CD4-positive, alpha-beta T cell treated with Interferon gamma for 1 hour (primary cell): ENCODE measurements around the gene BHLHE23.
"Not testable (repeated sequence)": the region's sequence is repeated elsewhere in the genome, so short reads cannot be mapped to it uniquely, and the experiment has no call there.

ENCODE experiments used
- DNase-seq: peaks from one replicate; pipeline ENCODE4 v3.0.0-alpha.2; 2020

The BHLHE23 gene

GRCh38 chr20:63042448-63043071 is 35.8 kb upstream of the BHLHE23 start:
- no peak for DNase-seq

- no peak for DNase-seq
Measured at GRCh38 chr20:63041776-63042175, 35.0 kb upstream of the BHLHE23 start.

- DNase-seq = no peak
Measured at GRCh38 chr20:63037669-63038268, 31.0 kb upstream of the BHLHE23 start.

GRCh38 chr20:63036291-63036690 is 29.5 kb upstream of the BHLHE23 start:
- DNase-seq = no peak

GRCh38 chr20:63035603-63036185 is 28.9 kb upstream of the BHLHE23 start:
- DNase-seq = no peak

- not testable (repeated sequence) for DNase-seq
Measured at GRCh38 chr20:63034710-63035602, 28.2 kb upstream of the BHLHE23 start.

GRCh38 chr20:63033794-63034709 is 27.3 kb upstream of the BHLHE23 start:
- no peak for DNase-seq

GRCh38 chr20:63032861-63033793 is 26.4 kb upstream of the BHLHE23 start:
- DNase-seq = no peak

- DNase-seq = no peak
Measured at GRCh38 chr20:63032026-63032800, 25.4 kb upstream of the BHLHE23 start.

- DNase-seq = no peak
Measured at GRCh38 chr20:63031251-63032014, 24.7 kb upstream of the BHLHE23 start.

- no peak for DNase-seq
Measured at GRCh38 chr20:63029358-63030121, 22.8 kb upstream of the BHLHE23 start.

- no peak for DNase-seq
Measured at GRCh38 chr20:63028461-63028921, 21.7 kb upstream of the BHLHE23 start.

GRCh38 chr20:63027922-63028389 is 21.2 kb upstream of the BHLHE23 start:
- no peak for DNase-seq

- no peak for DNase-seq
Measured at GRCh38 chr20:63027221-63027921, 20.6 kb upstream of the BHLHE23 start.

GRCh38 chr20:63026582-63027165 is 19.9 kb upstream of the BHLHE23 start:
- DNase-seq = no peak

GRCh38 chr20:63025534-63026331 is 19.0 kb upstream of the BHLHE23 start:
- no peak for DNase-seq
